Left ventricle myocardium inferior (tissue), 1 donor: Measurements from ENCODE around the gene PNRC1. TPM values are rescaled to one million over a fixed set of nuclear protein-coding genes. Genes with fewer than 3 reads are reported as not detected.

Experiments
- DNase-seq: peaks from one replicate; pipeline ENCODE4 v3.0.0-alpha.2; 2020
- H3K27ac ChIP-seq: fragments of 200-600 bp; replicated peaks from 2 replicates; pipeline ENCODE4 v1.8.0; 2021
- H3K27me3 ChIP-seq: fragments of 200-600 bp; 2 replicates; pipeline ENCODE4 v1.8.0; 2021; ENCODE audit warnings: low read depth
- H3K36me3 ChIP-seq: fragments of 200-600 bp; 2 replicates; pipeline ENCODE4 v1.8.0; 2021
- H3K4me1 ChIP-seq: fragments of 200-600 bp; 2 replicates; pipeline ENCODE4 v1.8.0; 2021
- H3K4me3 ChIP-seq: fragments of 200-600 bp; 2 replicates; pipeline ENCODE4 v1.8.0; 2021; ENCODE audit warnings: mild to moderate bottlenecking, moderate library complexity
- H3K9me3 ChIP-seq: fragments of 200-600 bp; replicated peaks from 2 replicates; pipeline ENCODE4 v1.8.0; 2021
- intact Hi-C: fragments of 100-400 bp; cut with micrococcal nuclease; formaldehyde crosslinking; loops from one replicate; pipeline ENCODE4 v1.11.0; 2022
- total RNA-seq: library from RNA; stranded (reverse); fragmentation: NEBNext Ultra II Directional; extraction: Animal tissue kit (Norgen Biotek cat#: 25700); gene quantifications from one replicate; pipeline ENCODE4 v1.2.1, GENCODE V29; 2021
- TF ChIP-seq, protein P1 (sequence below): fragments of 200-600 bp; IDR thresholded peaks from 2 replicates; pipeline ENCODE4 v1.8.0; 2021; ENCODE audit warnings: antibody characterized with exemption, mild to moderate bottlenecking, borderline replicate concordance
- donor health status: DM: no; HTN: yes; CAD: no; lungs with severe emphysema.

The PNRC1 gene
- total RNA-seq, 1 donor from 2014 or later: 180 TPM

DNA sequence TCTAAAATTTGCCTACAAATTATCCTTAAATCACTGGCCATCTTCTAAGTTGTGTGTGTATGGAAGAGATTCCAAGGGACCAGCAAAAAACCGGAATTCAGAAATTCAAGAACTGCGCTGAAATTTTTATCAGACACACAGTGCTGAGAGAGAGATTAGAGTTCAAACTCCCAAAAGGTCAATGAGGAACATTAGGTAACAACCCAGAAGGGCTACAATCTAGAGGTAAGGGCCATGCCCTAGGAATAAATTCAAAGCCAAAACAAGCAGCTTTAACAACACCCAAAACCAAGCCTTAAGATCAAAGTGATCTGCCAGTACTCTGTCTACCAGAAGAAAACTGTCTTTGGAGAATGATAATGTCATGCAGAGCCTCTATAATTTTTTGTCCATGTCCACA lies 19.6 kb downstream of the PNRC1 start:
- Histone ChIP-seq H3K4me3 (no peak overlapping the region), H3K4me1 (no peaks in the 10 kb centered on the region), H3K36me3 (no peaks in the 10 kb centered on the region), H3K27ac (no peak overlapping the region), H3K27me3 (no peaks in the 10 kb centered on the region), H3K9me3 (no peaks in the 10 kb centered on the region)
- TF ChIP-seq, protein P1, sequence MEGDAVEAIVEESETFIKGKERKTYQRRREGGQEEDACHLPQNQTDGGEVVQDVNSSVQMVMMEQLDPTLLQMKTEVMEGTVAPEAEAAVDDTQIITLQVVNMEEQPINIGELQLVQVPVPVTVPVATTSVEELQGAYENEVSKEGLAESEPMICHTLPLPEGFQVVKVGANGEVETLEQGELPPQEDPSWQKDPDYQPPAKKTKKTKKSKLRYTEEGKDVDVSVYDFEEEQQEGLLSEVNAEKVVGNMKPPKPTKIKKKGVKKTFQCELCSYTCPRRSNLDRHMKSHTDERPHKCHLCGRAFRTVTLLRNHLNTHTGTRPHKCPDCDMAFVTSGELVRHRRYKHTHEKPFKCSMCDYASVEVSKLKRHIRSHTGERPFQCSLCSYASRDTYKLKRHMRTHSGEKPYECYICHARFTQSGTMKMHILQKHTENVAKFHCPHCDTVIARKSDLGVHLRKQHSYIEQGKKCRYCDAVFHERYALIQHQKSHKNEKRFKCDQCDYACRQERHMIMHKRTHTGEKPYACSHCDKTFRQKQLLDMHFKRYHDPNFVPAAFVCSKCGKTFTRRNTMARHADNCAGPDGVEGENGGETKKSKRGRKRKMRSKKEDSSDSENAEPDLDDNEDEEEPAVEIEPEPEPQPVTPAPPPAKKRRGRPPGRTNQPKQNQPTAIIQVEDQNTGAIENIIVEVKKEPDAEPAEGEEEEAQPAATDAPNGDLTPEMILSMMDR: no peak
- intact Hi-C loops: no loop called here
- DNase-seq: no peak

DNA sequence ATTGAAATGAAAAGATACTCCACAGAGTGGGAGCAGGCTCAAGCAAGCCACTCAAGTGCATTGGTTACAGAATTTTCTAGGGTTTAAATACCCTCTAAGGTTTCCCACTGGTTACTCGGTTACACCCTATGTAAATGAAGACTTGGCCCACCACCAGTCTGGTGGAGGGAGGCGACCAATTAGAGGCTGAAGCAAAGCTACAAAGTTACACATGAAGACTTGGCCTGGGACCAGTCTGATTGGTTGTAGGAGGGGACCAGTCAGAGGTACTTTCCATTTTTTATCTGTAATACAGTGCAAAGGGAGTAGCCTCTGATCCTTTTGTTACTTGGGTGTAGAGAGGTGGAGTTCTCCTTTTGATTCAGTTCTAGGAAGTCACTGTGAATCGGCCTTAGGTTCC lies 29.7 kb downstream of the PNRC1 start:
- intact Hi-C loops: no loop called here
- Histone ChIP-seq H3K36me3 (no peaks in the 10 kb centered on the region), H3K4me1 (no peaks in the 10 kb centered on the region), H3K4me3 (no peak overlapping the region), H3K27me3 (no peaks in the 10 kb centered on the region), H3K9me3 (no peaks in the 10 kb centered on the region), H3K27ac (no peak overlapping the region)
- DNase-seq: no peak
- TF ChIP-seq, protein P1: no peak

DNA sequence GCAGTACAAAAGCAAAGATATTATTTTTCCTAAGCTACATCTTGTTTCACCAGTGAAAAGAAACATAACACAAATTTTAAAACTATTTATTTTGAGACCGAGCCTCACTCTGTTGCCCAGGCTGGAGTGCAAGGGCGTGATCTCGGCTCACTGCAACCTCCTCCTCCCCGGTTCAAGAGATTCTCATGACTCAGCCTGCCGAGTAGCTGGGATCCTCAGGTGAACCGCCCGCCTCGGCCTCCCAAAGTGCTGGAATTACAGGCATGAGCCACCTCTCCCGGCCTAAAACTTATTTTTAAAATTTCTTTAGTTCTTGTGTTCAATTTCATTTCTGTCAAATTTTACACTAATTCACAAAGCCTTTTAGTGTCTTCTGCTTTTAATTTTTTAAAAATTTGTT lies 31.4 kb downstream of the PNRC1 start:
- intact Hi-C loops: no loop called here
- DNase-seq: no peak
- Histone ChIP-seq H3K9me3 (no peaks in the 10 kb centered on the region), H3K36me3 (no peaks in the 10 kb centered on the region), H3K27me3 (no peaks in the 10 kb centered on the region), H3K4me3 (no peak overlapping the region), H3K4me1 (peaks cover 3% of the 10 kb centered on the region), H3K27ac (no peak overlapping the region)
- TF ChIP-seq, protein P1: no peak

DNA sequence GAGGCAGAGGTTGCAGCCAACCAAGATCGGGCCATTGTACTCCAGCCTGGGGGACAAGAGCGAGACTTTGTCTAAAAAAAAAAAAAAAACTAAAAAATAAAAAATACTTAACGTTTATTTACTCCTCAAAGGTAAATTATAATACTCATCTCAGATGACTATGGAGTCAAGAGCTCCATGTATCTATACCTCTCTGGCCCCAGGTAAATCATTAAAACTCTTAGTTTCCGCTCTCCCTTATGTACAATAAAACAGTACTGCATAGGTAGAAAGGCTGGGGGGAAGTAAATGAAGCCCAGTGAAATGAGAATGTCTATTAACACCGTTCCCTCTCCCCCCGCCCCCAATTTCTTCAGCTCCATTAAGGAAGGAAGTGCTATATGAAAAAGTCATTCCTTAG lies 36.2 kb downstream of the PNRC1 start:
- H3K36me3 ChIP-seq: no peaks in the 10 kb centered on the region
- H3K27me3 ChIP-seq: no peaks in the 10 kb centered on the region
- H3K9me3 ChIP-seq: no peaks in the 10 kb centered on the region
- TF ChIP-seq, protein P1: no peak
- DNase-seq: no peak
- H3K27ac ChIP-seq: no peak overlapping the region
- intact Hi-C loops: no loop called here
- peak overlapping the region; percentile 78 for H3K4me3 ChIP-seq
- H3K4me1 ChIP-seq: peaks cover 12% of the 10 kb centered on the region

DNA sequence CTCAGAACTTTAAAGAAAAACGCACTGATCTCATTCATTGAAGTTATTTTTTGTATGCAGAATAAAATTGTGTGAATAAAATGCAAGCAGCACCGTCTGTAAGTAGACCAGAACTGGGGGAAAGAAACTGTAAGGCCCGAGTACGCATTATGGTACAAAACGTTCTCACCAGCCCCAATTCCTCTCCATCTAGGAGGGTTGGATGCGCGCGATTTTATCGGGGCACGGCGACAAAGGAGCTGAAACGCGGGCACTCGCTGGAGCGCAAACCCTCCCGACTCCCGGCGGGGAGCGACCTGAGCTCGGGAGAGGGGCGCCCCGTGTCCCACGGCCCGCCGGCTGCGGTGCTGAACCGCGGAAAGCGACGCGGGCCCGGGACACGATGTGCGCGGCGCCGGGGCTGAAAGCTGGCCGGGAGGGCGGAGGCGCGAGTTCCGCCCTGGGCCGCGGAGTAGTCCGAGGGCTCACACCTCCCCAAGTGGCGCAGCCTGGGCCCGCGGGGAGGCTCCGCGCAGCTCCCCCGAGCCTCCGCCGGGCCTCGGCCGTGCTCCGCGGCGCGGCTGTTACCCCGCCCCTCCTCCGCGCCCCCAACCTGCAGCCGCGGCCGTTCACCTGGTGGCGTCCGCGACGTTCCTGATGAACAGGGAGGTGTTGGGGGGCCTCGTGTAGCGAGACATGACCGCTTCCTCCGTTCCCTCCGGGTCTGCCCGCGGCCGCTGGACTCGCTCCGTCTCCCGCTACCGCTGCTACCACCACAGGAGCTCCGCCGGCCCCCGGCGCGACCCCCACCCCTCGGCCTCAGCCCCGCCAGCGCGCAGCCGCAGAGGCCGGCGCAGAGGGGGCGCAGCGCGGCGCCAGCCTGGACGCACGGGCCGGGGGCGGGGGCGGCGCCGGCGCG lies 36.9 kb downstream of the PNRC1 start, which contains the start of gene SRSF12:
Gene SRSF12 (minus strand): TSS at position 861 of the 898 bp plus-strand sequence. CDS start 184 bp downstream, at position 677.
- peak; percentile 30 for DNase-seq
- Histone ChIP-seq H3K36me3 (no peaks in the 10 kb centered on the region), H3K9me3 (no peaks in the 10 kb centered on the region), H3K4me3 (peak within 1 kb of the TSS; percentile 78), H3K27ac (no peak within 1 kb of the TSS), H3K4me1 (peaks cover 12% of the 10 kb centered on the region), H3K27me3 (no peaks in the 10 kb centered on the region)
- intact Hi-C loops: no loop called here
- TF ChIP-seq, protein P1: no peak
